Measurements from ENCODE around the gene PDE4D. TPM values are rescaled to one million over a fixed set of nuclear protein-coding genes. Genes with fewer than 3 reads are reported as not detected.

PDE4D gene
- total and polyA plus RNA-seq, 2 of the 4 experiments (the other 2 are of a cell fraction), result 1.4 to 7.9 TPM

GRCh38 chr5:59891962-59892643 lies 1.4 kb downstream of the PDE4D start:
- H3K23ac ChIP-seq (ENCODE audit: low read depth, low read length), result no peak overlapping the region
- no peak overlapping the region for H2BK15ac ChIP-seq (ENCODE audit: low read depth, low read length)
- DNase-seq (no peak), ATAC-seq (ENCODE audit: low read depth) (no peak)
- H4K20me1 ChIP-seq (ENCODE audit: insufficient read depth, low read length), result no peaks in the 10 kb centered on the region
- no peaks in the 10 kb centered on the region for H3K9me3 ChIP-seq (ENCODE audit: control insufficient read depth, insufficient read depth, low read length)
- ChIA-PET POLR2A (ENCODE audit: unreplicated experiment) (no interaction called here), CTCF (no interaction called here)
- intact Hi-C loops (cut with micrococcal nuclease) (no loop called here), in situ Hi-C loops (cut with MboI; ENCODE audit: low sequenced_read_pairs) (no loop called here), dilution Hi-C loops (cut with HindIII; ENCODE audit: low sequenced_read_pairs, unreplicated experiment) (no loop called here)
- H3K56ac ChIP-seq (ENCODE audit: extremely low read depth, insufficient read depth, low read length), result no peak overlapping the region
- H3K4me2 ChIP-seq (ENCODE audit: low read depth, low read length), result no peak overlapping the region
- no peak overlapping the region for H2BK120ac ChIP-seq (ENCODE audit: low read depth, low read length)
- H3K27ac ChIP-seq (ENCODE audit: insufficient read depth, low read length), result no peak overlapping the region
- peak overlapping the region; percentile 18 for H2AFZ ChIP-seq (replicated peaks; ENCODE audit: low read length, poor library complexity)
- no peaks in the 10 kb centered on the region for H3K9me1 ChIP-seq (ENCODE audit: insufficient read depth, low read length)
- H2BK20ac ChIP-seq (ENCODE audit: low read depth, low read length), result no peak overlapping the region
- H3K27me3 ChIP-seq (ENCODE audit: control insufficient read depth, insufficient read depth, low read length), result peaks cover 24% of the 10 kb centered on the region
- no peak overlapping the region for H3K14ac ChIP-seq (replicated peaks; ENCODE audit: low read depth, low read length)
- H3K9ac ChIP-seq (ENCODE audit: low read depth, low read length), result no peak overlapping the region
- H2AK5ac ChIP-seq (ENCODE audit: low read depth, low read length), result no peak overlapping the region
- BruUV-seq (replicated peaks), result no TSS peak
- no peak overlapping the region for H3K18ac ChIP-seq (ENCODE audit: low read depth, low read length)
- H4K8ac ChIP-seq (ENCODE audit: low read depth in 2 of 2, low read length in 2 of 2), result no peak overlapping the region
- no peak overlapping the region for H2BK5ac ChIP-seq (ENCODE audit: low read depth, low read length, poor library complexity, severe bottlenecking)
- no peak overlapping the region for H4K91ac ChIP-seq (ENCODE audit: insufficient read depth, low read depth, low read length)
- TF ChIP-seq POLR2A (IDR thresholded peaks at IDR 0.05; ENCODE audit: low read depth, low read length), result no peak
- TF ChIP-seq USF2 (IDR thresholded peaks at IDR 0.05; ENCODE audit: low read depth, low read length), result no peak
- no peak for TF ChIP-seq RCOR1 (IDR thresholded peaks at IDR 0.05; ENCODE audit: insufficient replicate concordance, low read length)
- TF ChIP-seq CTCF (conservative IDR thresholded peaks at IDR 0.05; ENCODE audit: low read depth, low read length), result no peak
- no peak for TF ChIP-seq CHD1 (IDR thresholded peaks at IDR 0.05; ENCODE audit: low read depth, low read length)
- TF ChIP-seq RAD21 (IDR thresholded peaks at IDR 0.05; ENCODE audit: low read length), result no peak
- no peak for TF ChIP-seq NFE2L2 (IDR thresholded peaks at IDR 0.05; ENCODE audit: low read depth, low read length)
- TF ChIP-seq ELK1 (IDR thresholded peaks at IDR 0.05; ENCODE audit: borderline replicate concordance, low read depth, low read length), result no peak
- TF ChIP-seq CEBPB (IDR thresholded peaks at IDR 0.05; ENCODE audit: low read depth, low read length), result no peak
- no peak for TF ChIP-seq SMC3 (IDR thresholded peaks at IDR 0.05; ENCODE audit: low read depth, low read length)
- TF ChIP-seq RFX5 (IDR thresholded peaks at IDR 0.05; ENCODE audit: low read depth, low read length), result no peak
- TF ChIP-seq MAFK (IDR thresholded peaks at IDR 0.05; ENCODE audit: low read depth, low read length), result no peak
- no peak for TF ChIP-seq MXI1 (IDR thresholded peaks at IDR 0.05; ENCODE audit: borderline replicate concordance, low read depth, low read length)
- TF ChIP-seq FOS (IDR thresholded peaks at IDR 0.05; ENCODE audit: low read depth, low read length), result no peak
- no peaks in the 10 kb centered on the region for H3K79me1 ChIP-seq (ENCODE audit: low read depth in 1 of 2, low read length in 2 of 2)
- H4K5ac ChIP-seq (ENCODE audit: low read depth, low read length), result no peak overlapping the region
- no peak overlapping the region for H3K4ac ChIP-seq (ENCODE audit: low read depth, low read length)
- H2AK9ac ChIP-seq (replicated peaks; ENCODE audit: low read depth, low read length, poor library complexity), result no peak overlapping the region
- H3K4me3 ChIP-seq (ENCODE audit: insufficient read depth, low read depth, low read length), result no peak overlapping the region
- H3K36me3 ChIP-seq (ENCODE audit: control insufficient read depth, insufficient read depth, low read length), result no peaks in the 10 kb centered on the region
- H3K4me1 ChIP-seq (ENCODE audit: control insufficient read depth, insufficient read depth, low read length), result no peaks in the 10 kb centered on the region
- WGBS, 2 experiments (ENCODE audit: extremely low coverage in 2 of 2, insufficient read length in 1 of 2), result 9% methylated on average over 7 of the region's 22 CpGs; no CpG with 5 or more reads in 1 of the 2 experiments

All from IMR-90 (cell line).